ENCODE results near the gene PRR5. TPM values are rescaled to one million over a fixed set of nuclear protein-coding genes. Genes with fewer than 3 reads are reported as not detected.
A peak's percentile ranks its signal among the peaks of the same experiment; 100 is the strongest.

PRR5 gene
- total and polyA plus RNA-seq, 2 donors (not counting 1 experiment from before 2014, with no cell fraction given) = 18.4 to 36.1 TPM

- H3K4me2 ChIP-seq (replicated peaks; ENCODE audit: low read depth, low read length, poor library complexity, severe bottlenecking) = peak overlapping the region; percentile 52
- no peak overlapping the region for H3K4me3 ChIP-seq (ENCODE audit: control extremely low read depth in 1 of 5, extremely low read depth in 1 of 5, insufficient read depth in 1 of 5, low read depth in 2 of 5, low read length in 4 of 5)
- WGBS (ENCODE audit: insufficient coverage) = 46% methylated on average over 10 of the region's 11 CpGs
- Mint-ChIP-seq H3K4me3 (peak overlapping the region; percentile 42), H3K4me1 (peaks cover 30% of the 10 kb centered on the region), H3K27me3 (no peaks in the 10 kb centered on the region), H3K9me3 (ENCODE audit: insufficient read depth) (no peaks in the 10 kb centered on the region), H3K27ac (peak overlapping the region; percentile 70)
- ChIA-PET POLR2A (no interaction called here), CTCF (interaction anchor here (0.6 to 2.4 kb wide), 11 partner anchors 9 to 412 kb away, joined by 3 to 11 read pairs (median 3); no protein-coding TSS in a partner anchor)
- peaks cover 14 to 49% of the 10 kb centered on the region in 2 donors for H3K4me1 ChIP-seq (ENCODE audit: control insufficient read depth in 2 of 2, insufficient read depth in 2 of 2, low read length in 2 of 2)
- DNase-seq (peak; percentile 74), ATAC-seq (ENCODE audit: low read depth) (peak; percentile 76)
- H3K9me3 ChIP-seq (ENCODE audit: control extremely low read depth in 1 of 3, control insufficient read depth in 2 of 3, insufficient read depth in 1 of 3, low read length in 2 of 3) = no peaks in the 10 kb centered on the region
- intact Hi-C loops (cut with micrococcal nuclease) = loop anchor here (1.0 kb wide), 2 partner anchors 17 kb away; partner anchors contain the start of gene PRR5
- no peaks in the 10 kb centered on the region for H3K79me2 ChIP-seq (ENCODE audit: control insufficient read depth, insufficient read depth, low read length)
- H3K9ac ChIP-seq (ENCODE audit: low read length) = no peak overlapping the region
- peak overlapping the region; percentile 19 for H2AFZ ChIP-seq (ENCODE audit: insufficient read depth, low read depth, low read length, poor library complexity, severe bottlenecking)
- peak overlapping the region in 1 of 2 donors; percentile 54 for H3K27ac ChIP-seq (ENCODE audit: low read length in 2 of 2)
- H4K20me1 ChIP-seq (ENCODE audit: control insufficient read depth, insufficient read depth, low read length, poor library complexity, severe bottlenecking) = no peaks in the 10 kb centered on the region
- H3K36me3 ChIP-seq (replicated peaks in 1 of 2; ENCODE audit: control extremely low read depth in 1 of 2, control insufficient read depth in 1 of 2, extremely low read depth in 1 of 2, insufficient read depth in 2 of 2, low read length in 1 of 2) = no peaks in the 10 kb centered on the region
- H3K27me3 ChIP-seq (replicated peaks in 1 of 4; ENCODE audit: control extremely low read depth in 1 of 4, control insufficient read depth in 3 of 4, insufficient read depth in 4 of 4, low read length in 3 of 4) = peaks cover 0 to 2% (median 0%) of the 10 kb centered on the region in 4 experiments
- TF ChIP-seq CTCF (IDR thresholded peaks at IDR 0.05) = no peak
- TF ChIP-seq EZH2 (IDR thresholded peaks at IDR 0.05; ENCODE audit: borderline replicate concordance, insufficient read depth, low read depth, low read length, poor library complexity, severe bottlenecking) = no peak
Measured at GRCh38 chr22:44685384-44686056, 16.5 kb upstream of the PRR5 start.

Data from B cell (primary cell).